ENCODE data around the gene VPS13D.

- TF ChIP-seq CTCF (IDR thresholded peaks at IDR 0.05) (no peak), POLR2A (IDR thresholded peaks at IDR 0.05) (no peak)
Measured at GRCh38 chr1:12245116-12245515, 15.3 kb downstream of the VPS13D start.

Measured in vagina (tissue), 2 donors.